Right atrium auricular region (tissue), 2 donors: Measurements from ENCODE around the gene AIFM3. TPM values are rescaled to one million over a fixed set of nuclear protein-coding genes. Genes with fewer than 3 reads are reported as not detected.

Source experiments
- DNase-seq: peaks from one replicate; pipeline ENCODE4 v3.0.0-alpha.2; 2019; ENCODE audit warnings: low spot score
- H3K27ac ChIP-seq, 2 donors: fragments of 200-600 bp; sonication (generic); 1 replicate in 1 of 2; 2 replicates in 1 of 2; pipeline ENCODE4 v1.5.1; 2016 to 2019
- H3K27me3 ChIP-seq, 2 donors: fragments of 200-600 bp; sonication (generic); one replicate each; pipeline versions ENCODE4 v1.5.1 to v1.6.0; 2017 to 2019
- H3K36me3 ChIP-seq: fragments of 200-600 bp; sonication (generic); one replicate; pipeline ENCODE4 v1.5.1; 2016
- H3K4me1 ChIP-seq, 2 donors: fragments of 200-600 bp; sonication (generic); one replicate each; pipeline versions ENCODE4 v1.5.1 to v1.6.0; 2017 to 2019
- H3K4me3 ChIP-seq, 2 donors: fragments of 200-600 bp; sonication (generic); 1 replicate in 1 of 2; 2 replicates in 1 of 2; pipeline ENCODE4 v1.5.1; 2017 to 2019; ENCODE audit warnings: mild to moderate bottlenecking in 1 of 2, moderate library complexity in 1 of 2
- H3K9me3 ChIP-seq, 2 donors: fragments of 200-600 bp; sonication (generic); one replicate each; pipeline ENCODE4 v1.5.1; 2019
- CTCF ChIP-seq, 2 donors: fragments of 200-600 bp; sonication (generic); IDR thresholded peaks; one replicate each; pipeline ENCODE4 v1.5.1; 2019; ENCODE audit warnings: antibody characterized with exemption in 2 of 2
- total RNA-seq, 2 donors: library from RNA; depleted of rRNA; stranded (reverse); fragments of >200 nt; gene quantifications; one replicate each; pipeline ENCODE4 v1.1.0, GENCODE V29; 2016

AIFM3 gene
- total RNA-seq, 2 donors from 2014 or later = 0.75 to 1.0 TPM

- Histone ChIP-seq H3K36me3 (no peaks in the 10 kb centered on the region), H3K27me3 (no peaks in the 10 kb centered on the region), H3K4me1 (peaks cover 0 to 25% of the 10 kb centered on the region in 2 donors), H3K27ac (no peak overlapping the region), H3K4me3 (no peak overlapping the region), H3K9me3 (peaks cover 0 to 10% of the 10 kb centered on the region in 2 donors)
- DNase-seq = no peak
- no peak for TF ChIP-seq CTCF (IDR thresholded peaks at IDR 0.05)
Measured at GRCh38 chr22:20977019-20977418, 10.0 kb downstream of the AIFM3 start.

- H3K9me3 ChIP-seq = peaks cover 0 to 10% of the 10 kb centered on the region in 2 donors
- H3K4me1 ChIP-seq = peaks cover 0 to 28% of the 10 kb centered on the region in 2 donors
- no peaks in the 10 kb centered on the region for H3K36me3 ChIP-seq
- TF ChIP-seq CTCF (IDR thresholded peaks at IDR 0.05) = no peak
- no peak overlapping the region for H3K27ac ChIP-seq
- no peaks in the 10 kb centered on the region for H3K27me3 ChIP-seq
- no peak overlapping the region for H3K4me3 ChIP-seq
- no peak for DNase-seq
Measured at GRCh38 chr22:20977516-20978170, 10.6 kb downstream of the AIFM3 start.

- Histone ChIP-seq H3K27me3 (no peaks in the 10 kb centered on the region), H3K4me3 (no peak overlapping the region), H3K4me1 (peaks cover 0 to 36% of the 10 kb centered on the region in 2 donors), H3K36me3 (no peaks in the 10 kb centered on the region), H3K9me3 (peaks cover 0 to 10% of the 10 kb centered on the region in 2 donors), H3K27ac (no peak overlapping the region)
- no peak for TF ChIP-seq CTCF (IDR thresholded peaks at IDR 0.05)
- no peak for DNase-seq
Measured at GRCh38 chr22:20978419-20978818, 11.4 kb downstream of the AIFM3 start.

- Histone ChIP-seq H3K36me3 (no peaks in the 10 kb centered on the region), H3K4me1 (peaks cover 0 to 41% of the 10 kb centered on the region in 2 donors), H3K4me3 (peak overlapping the region; percentile 17 to 35), H3K27ac (peak overlapping the region in 1 of 2 donors; percentile 35), H3K27me3 (no peaks in the 10 kb centered on the region), H3K9me3 (peaks cover 0 to 10% of the 10 kb centered on the region in 2 donors)
- TF ChIP-seq CTCF (IDR thresholded peaks at IDR 0.05) = no peak
- no peak for DNase-seq
Measured at GRCh38 chr22:20979243-20979809, 12.3 kb downstream of the AIFM3 start.

- no peak for TF ChIP-seq CTCF (IDR thresholded peaks at IDR 0.05)
- Histone ChIP-seq H3K27me3 (no peaks in the 10 kb centered on the region), H3K9me3 (peaks cover 0 to 10% of the 10 kb centered on the region in 2 donors), H3K4me3 (peak overlapping the region in 1 of 2 donors; percentile 35), H3K27ac (peak overlapping the region in 1 of 2 donors; percentile 35), H3K4me1 (peaks cover 0 to 41% of the 10 kb centered on the region in 2 donors), H3K36me3 (no peaks in the 10 kb centered on the region)
- DNase-seq = no peak
Measured at GRCh38 chr22:20979940-20980453, 12.9 kb downstream of the AIFM3 start.
